ENCODE data around the gene CELSR1.
"Not testable (repeated sequence)": the region's sequence is repeated elsewhere in the genome, so short reads cannot be mapped to it uniquely, and the experiment has no call there.

Gene CELSR1

DNA sequence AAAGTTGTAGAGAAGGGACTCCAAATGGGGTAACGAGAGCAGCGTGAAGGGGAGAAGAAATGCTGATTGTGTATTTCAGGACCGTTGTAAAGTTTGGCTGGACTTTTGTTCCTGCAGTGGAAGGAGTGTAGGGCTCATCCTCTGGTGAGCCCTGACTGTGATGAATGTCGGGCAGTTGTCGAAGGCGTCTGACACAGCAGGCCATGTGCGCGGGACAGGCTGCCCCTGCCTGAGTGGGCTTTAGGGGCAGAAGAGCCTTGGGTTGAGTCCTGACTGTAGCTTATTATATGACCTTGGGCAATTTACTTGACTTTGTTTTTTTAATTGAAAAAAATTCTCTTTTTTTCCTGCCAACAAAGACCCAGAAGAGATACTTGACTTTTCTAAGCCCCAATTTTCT, 198.8 kb downstream of the CELSR1 start:
- no peak for DNase-seq

DNA sequence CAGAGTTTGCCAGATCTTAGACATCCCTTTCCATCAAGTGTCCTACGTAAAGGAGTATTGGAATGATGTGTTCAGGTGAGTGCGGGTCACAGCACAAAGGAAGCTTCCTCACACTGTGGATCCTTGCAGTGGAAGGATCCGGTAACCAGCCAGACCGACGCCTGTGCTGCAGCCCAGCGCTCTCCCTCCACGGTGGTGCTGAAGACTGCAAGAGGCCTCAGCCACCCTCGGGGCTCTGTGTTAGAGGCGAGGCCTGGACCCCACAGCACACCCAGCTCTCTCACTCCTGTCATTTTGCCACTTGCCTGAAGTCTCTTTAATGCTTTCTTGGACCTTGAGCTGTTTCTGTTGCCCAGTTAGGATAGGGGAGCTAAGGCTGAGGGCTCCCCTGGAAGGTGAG, 199.6 kb downstream of the CELSR1 start:
- DNase-seq: no peak

DNA sequence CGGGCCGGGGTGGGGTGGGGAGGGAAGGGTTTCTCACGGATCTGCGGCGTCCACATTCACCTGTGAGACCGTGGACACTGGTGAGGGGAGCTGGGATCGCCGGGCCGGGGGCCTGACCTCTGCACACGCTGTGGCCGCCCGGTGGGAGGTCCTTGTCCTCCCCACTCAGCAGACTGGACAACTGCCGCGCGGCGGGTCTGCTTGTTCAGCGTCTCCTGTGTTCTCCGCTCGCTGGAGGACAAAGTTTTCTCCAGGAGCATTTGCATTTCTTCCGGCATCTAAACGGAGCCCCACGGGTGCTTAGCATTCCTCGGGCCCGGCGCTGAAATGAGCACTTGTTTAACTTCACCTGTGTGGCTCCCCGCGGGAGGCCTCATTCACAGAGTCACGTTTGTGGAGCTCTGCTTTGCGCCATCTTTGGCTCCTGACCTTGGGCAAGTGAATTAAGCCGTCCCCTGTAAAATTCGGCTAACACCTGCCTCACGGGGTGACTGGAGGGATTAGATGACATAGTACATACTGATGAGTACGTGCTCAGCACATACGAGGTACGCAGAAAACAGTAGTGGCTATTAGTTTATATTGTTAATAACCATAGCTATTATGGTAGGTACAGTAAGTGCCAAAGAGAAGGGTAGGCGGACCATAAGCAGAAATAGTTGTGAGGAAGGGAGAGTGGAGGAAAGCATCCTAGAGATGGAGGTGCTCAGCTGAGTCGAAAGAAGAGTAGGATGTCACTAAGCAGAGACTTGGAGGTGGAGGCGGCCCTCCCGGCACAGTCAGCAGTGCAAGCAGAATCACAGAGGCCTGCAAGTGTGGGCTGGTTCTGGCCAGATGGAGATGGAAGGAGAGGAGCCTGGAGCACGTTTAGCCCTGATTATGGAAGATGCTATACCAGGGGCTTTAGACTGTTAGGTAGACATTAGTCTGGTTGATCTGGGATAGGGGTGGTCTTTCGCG, 201.0 kb downstream of the CELSR1 start:
- no peak for DNase-seq

DNA sequence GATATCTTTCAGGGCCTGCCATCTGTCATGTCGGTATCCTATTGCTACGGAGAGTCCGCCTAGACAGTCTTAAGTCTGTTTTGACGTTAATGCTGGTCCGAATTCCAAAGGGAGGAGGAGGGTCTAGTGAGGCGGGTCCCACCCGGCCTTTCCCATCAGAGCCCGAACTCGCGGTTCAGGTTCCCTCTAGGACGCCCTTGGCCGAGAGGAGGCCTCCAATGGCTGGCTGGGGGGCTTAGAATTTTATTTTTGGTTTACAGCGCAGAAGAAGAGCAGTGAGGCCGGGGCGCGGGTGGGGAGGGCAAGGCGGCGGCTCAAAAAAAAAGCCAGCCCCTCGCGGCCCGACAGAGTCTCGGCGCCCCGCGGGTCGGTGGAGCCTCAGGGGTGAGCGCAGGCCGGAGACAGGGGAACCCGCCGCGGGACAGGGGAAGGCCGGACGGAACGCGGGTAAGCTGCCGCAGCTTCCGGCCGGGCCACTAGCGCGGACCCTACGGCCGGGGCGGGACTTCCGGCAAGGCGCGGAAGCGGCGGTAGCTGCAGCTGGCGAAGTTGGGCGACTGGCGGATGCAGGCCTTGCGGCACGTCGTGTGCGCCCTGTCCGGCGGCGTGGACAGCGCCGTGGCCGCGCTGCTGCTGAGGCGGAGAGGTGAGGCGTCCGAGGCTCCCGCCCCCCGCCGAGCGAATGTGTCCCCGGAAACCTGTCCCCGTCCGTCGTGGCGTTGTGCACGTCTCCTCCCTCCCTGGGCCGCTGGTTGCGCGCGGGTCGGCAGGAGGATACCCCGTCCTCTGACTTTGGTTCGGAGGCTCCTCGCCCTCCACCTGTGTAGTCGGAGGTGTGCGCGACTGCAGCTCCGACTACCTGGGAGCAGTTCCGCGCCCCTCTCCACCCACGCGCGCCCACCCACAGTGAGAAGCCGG, 202.0 kb downstream of the CELSR1 start, which contains the start of gene TRMU:
TSS of gene TRMU (plus strand) at position 514 of the 918 bp plus-strand sequence. CDS start at position 565, 51 bp downstream.
- no peak for DNase-seq

DNA sequence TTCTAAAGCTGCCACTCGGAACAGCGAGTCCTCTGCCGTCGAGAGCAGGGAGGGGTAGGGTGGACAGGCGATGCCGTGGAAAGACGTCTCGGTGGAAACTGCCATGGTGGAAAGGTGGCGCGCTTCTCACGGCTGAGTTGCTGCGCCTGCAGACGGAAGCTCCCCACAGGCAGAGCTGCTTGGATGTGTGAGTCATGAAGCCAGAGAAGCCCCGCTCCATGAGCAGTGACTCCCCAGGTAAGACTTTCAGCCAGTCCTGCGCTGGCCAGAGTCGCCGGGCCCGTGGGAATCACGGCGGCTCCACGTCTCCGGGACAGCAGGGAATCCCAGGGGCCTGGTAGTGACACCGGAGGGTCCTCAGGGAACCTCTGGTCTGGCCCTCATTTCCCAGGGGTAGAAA, 205.9 kb downstream of the CELSR1 start:
- DNase-seq: no peak

DNA sequence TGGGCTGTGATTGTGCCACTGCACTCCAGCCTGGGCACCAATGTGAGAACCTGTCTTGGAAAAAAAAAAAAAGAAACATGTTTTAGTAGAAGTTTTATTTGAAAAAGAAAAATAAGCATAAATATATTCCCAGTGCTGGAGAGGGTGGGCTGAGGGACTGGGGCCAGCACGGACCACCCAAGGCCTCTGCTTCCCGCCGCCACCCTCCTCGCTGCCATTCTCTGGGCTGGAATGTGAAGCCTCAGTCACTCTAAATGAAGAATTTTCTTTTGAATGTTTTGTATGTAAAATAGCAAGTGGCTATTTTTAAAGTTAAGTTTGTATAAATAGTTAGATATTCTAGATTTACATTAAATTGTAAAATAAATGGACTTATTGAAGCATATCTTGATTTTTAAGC, 207.0 kb downstream of the CELSR1 start:
- no peak for DNase-seq

DNA sequence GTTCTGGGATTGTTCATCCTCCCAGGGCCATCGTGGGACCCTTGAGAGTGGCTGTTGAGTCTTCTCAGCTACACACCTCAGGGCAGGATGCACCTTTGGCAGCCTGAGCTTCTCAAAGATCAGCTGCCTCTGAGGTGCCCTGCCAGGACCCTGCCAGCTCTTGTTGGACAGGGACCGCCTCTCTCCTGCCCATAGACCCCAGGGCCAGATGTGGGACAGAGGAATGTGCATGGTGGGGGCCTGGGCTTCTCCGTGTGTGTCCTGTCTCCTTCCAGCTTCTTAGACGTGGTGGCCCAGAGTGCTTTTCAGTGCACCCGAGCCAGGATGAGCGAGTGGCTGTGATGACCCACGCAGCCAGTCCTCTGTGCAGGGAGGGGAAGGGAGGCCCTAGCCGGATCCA, 207.8 kb downstream of the CELSR1 start:
- no peak for DNase-seq

DNA sequence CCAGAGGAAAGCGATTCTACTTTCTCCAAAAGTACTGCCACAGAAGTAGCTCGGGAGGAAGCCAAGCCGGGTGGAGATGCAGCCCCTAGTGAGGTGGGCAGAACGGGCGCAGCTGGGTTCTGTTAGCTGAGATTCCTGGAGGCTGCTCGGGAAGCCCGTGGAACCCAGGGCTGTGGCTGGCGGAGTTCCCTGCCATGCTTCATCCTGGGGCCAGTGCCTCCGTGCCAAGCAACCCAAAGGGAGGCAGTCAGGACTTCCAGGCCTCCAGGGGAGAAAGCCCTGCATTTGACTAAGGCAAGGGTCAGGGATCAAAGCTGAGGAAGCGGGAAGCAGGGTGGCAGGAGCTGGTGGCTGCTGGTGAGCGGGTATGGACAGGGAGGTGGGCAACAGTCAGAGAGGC, 208.6 kb downstream of the CELSR1 start:
- no peak for DNase-seq

DNA sequence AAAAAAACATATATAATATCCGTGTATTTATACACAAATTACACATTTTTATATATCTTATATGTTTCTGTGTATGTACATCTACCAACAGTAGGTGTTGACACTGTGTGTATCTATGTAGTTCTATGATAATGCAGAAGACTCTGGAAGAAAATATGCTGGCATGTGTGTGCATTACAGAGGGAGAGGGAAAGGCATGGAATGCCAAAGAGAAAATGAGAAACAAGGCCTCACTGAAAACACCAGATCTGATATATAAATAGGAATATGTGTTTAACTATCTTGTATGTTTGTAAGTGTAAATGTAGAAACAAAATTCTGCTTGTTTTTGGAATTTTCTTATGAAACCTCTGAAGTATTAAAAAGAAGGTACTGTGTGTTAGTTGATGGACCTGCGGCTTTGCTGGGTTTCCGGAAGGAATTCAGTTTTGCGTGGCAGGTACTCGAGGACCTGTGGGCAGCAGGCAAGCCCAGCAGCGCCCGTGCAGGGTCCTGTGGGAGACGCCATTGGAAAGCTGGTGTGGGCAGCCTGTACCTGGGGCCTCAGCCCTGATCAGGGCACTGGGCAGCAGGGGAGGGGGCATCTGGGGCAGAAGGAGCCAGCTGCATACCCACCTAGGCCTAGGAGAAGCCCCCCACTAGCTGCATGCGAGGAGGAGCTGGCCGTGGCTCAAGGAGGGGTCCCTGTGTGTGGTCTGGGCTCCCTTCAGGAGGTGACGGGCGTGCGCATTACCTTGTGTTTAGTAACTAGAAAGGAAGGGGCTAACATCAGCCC, 209.5 kb downstream of the CELSR1 start:
- no peak for DNase-seq

DNA sequence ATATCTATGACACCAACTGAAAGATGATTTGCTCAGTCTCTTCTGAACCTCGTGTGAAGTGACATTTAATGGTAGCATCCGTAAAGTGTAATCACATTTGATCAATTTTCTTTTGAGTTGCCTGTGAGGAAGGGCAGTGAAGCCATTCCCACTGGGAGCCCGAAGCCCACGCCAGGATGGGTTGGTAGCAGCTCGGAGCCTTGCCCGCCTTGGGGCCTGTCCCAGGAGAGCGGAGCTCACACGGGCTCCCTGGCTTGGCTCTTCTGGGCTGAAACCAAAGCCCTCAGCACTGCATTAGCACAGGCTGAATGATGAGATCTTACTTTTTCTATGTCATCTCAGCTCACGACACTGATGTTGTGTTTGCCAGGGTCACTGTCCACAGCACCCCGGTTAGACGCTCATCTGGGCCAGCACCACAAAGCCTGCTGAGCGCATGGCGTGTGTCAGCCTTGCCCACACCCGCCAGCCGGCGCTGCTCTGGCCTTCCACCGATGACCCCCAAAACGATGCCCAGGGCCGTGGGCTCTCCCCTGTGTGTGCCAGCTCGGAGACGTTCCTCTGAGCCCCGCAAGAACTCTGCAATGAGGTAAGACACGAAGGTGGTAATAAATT, 211.2 kb downstream of the CELSR1 start:
- DNase-seq: no peak

DNA sequence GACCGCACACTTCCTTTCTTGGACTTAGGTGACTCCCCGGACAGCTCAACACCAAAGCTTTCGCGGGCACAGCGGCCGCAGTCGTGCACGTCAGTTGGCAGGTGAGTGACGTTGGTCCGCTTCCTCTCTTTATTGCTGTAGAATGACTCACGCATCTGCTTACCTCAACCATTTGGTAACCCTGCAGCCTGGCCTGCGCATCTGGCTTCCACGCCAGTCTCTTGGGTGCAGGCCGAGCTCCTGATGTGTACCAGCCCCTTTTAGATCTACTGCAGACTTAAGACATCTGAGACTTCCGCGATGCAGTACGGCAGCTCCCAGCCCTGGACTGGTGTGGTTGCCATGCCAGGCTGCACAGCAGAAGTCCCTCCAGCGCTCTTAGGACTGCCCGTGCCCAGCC, 214.3 kb downstream of the CELSR1 start:
- DNase-seq: no peak

DNA sequence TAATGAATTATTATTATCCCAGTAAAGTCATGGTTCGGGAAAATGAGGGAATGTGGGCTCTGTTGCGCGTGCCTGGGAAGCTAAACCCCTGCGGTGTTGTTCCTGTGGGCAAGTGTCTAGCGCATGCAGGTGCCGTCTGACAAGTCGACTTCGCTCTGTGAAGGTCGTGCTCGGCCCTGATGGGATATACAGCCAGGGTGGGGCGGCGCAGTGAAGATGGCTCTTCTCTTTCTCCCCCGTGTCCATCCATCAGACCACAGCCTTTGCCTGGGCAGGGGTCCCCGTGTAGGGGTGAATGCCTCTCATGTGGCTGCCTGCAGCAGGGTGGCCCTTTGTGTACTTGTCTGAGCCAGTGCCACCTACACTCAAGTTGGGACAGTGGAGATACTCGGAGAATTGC, 214.7 kb downstream of the CELSR1 start:
- DNase-seq: no peak

DNA sequence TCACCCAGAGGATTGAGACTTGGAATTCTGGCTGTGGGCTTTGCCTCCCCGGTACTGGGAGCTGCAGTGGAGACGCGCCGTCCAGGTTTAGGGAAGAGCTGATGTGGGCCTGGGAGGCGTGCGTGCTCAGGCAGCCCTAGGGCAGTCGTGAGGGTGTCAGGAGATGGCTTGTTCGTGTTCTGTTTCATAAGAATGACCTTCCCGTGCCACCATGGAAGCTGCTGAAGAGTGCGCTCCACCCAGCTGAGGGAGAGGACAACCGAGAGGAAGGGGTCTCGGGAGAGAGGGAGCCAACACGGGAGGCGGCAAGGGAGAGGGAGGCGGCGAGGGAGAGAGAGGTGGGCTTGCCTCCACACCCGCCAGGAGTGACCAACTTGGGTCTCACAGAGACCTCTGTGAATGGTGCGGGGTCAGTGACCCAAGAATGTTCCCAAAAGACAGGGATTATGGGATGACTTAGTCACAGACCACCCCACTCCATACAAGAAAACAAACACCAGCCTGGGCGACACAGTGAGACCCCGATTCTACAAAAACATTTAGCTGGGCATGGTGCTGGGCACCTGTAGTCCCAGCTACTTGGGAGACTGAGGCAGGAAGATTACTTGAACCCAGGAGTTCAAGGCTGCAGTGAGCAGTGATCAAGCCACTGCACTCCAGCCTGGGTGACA, 216.6 kb downstream of the CELSR1 start:
- no peak for DNase-seq

DNA sequence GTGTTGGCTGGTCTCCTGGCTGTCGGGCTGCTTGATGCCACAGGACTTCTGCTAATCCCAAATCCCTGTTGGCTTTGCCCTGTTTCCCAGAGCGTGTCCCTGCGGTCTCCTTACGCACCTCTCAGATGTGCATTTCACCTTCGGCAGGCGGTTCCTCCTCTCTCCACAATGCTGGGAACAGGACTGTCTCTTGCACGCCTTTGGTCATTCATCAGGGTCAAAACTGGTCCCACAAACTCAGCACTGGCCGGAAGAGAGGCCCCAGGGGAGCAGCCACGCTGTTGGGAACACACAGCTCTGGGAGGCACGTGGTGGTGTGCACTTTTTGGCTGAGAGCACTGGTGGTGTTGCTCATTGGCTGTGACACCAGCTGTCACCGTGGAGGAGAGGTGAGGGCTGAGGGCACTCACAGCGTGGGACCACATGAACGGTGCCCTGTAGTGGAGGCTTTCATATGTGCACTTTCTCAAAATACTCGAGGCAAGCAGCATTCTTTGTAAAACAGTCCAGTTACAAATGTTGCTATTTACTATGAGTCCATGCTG, 217.2 kb downstream of the CELSR1 start:
- no peak for DNase-seq

DNA sequence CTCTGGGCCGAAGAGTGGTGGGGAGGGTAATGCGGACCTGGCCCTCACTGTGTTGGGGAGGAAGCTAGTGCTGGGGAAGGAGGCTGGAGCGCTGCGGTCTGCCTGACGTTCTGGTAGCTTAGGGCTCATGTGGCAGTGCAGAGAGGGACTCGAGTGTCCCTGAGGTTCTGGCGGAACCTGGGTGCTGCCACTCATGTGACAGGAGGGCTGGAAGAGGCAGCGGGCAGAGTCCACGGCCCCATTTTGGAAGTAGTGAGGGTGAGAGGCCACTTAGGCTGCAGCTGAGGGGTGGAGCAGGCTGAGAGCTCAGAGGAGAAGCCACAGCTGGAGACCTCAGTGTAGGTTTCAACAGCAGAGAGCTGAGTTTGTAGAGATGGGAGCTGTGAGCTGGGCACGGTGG, 218.1 kb downstream of the CELSR1 start:
- DNase-seq: no peak

DNA sequence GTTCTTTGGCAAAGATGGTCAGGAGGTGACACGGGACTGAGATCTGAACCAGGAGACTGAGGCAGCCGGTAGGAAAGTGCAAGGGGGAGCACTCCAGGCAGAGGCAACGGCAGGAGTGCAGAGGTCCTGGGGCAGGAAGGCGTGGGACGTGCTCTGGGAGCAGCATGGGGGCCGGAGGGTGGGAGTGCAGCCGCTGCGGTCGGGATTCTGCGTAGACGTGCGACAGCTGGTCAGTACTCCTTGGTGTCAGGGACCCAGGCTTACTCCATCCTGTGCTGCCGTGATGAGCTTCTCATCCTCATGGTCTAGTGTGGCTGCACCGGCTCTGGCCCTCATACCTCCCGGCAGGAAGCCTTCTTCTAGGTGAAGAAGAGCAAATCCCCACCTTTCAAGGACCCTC, 218.8 kb downstream of the CELSR1 start:
- DNase-seq: no peak

DNA sequence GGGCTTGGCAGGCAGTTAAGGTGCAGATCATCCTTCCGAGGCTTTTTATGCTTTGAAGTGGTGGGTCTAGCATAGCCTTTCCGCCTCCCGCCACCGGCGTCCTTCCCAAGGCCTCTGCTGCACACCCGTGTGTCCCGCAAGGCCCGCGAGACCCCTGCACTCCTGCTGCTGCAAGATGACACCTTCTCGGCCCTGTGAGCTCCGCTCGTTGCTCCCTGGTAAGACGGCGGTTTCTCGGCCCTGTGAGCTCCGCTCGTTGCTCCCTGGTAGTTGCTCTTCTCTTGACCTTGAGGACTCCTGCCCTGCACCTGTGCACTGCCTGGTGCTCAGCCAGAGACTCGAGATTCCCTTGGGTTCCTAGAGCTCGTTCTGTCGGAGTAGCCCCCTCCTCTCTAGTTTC, 219.8 kb downstream of the CELSR1 start:
- no peak for DNase-seq

DNA sequence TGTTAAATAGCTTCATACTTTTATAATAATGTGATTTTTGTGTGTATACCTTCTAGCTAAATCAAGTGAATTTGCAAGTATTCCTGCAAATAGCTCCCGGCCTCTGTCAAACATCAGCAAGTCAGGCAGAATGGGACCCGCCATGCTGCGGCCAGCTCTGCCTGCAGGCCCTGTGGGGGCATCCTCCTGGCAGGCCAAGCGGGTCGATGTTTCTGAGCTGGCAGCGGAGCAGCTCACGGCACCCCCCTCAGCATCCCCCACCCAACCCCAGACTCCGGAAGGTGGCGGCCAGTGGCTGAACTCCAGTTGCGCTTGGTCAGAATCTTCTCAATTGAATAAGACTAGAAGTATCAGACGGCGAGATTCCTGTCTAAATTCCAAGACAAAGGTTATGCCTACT, 221.4 kb downstream of the CELSR1 start:
- no peak for DNase-seq

DNA sequence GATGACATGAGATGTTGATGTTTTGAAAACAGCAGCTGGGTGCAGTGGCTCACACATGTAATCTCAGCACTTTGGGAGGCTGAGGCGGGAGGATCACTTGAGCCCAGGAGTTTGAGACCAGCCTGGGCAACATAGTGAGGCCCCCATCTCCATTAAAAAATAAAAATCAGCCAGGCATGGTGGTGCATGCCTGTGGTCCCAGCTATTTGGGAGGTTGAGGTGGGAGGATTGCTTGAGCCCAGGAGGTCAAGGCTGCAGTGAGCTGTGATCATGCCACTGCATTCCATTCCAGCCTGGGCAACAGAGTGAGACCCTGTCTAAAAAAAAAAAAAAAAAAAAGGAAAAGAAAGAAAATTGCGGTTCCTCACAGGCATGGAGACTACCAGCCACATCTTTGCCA, 224.6 kb downstream of the CELSR1 start:
- not testable (repeated sequence) for DNase-seq

DNA sequence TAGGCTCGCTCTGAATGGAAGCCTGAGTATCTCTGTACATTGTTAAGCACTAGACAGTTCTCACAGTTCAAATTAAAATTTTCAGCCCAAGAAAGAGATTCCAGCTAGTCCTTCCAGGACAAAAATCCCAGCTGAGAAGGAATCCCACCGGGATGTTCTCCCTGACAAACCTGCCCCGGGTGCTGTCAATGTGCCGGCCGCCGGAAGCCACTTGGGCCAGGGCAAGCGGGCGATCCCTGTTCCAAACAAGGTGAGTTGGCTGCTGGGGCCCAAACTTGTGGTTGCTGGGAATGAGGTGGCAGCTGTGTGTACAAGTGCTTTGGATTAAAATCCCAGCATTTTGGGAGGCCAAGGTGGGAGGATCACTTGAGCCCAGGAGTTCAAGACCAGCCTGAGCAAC, 225.4 kb downstream of the CELSR1 start:
- DNase-seq: no peak
